Activated naive CD4-positive, alpha-beta T cell treated with anti-CD3 and anti-CD28 coated beads, Interleukin-2, amount 10 ng/mL, durations not matched to agents 7 days and 5 days (primary cell): Measurements from ENCODE around the gene KIF23.

Experiments
- CTCF ChIA-PET: fragments of 350-600 bp; sonication (Branson Sonifier 250); formaldehyde crosslinking; loops from one replicate; lab custom pipeline; 2021; ENCODE audit warnings: antibody characterized with exemption; lab: Charles Lee
- DNase-seq: peaks from one replicate; pipeline ENCODE4 v3.0.0-alpha.2; 2020
- H3K27ac Mint-ChIP-seq: one replicate; pipeline ENCODE4 v1.8.0; 2021; ENCODE audit warnings: mild to moderate bottlenecking, moderate library complexity, mixed read lengths
- H3K27me3 Mint-ChIP-seq: one replicate; pipeline ENCODE4 v1.8.0; 2021; ENCODE audit warnings: mild to moderate bottlenecking, mixed read lengths
- H3K36me3 Mint-ChIP-seq: one replicate; pipeline ENCODE4 v1.8.0; 2021; ENCODE audit warnings: mixed read lengths
- H3K4me1 Mint-ChIP-seq: one replicate; pipeline ENCODE4 v1.8.0; 2021; ENCODE audit warnings: mixed read lengths
- H3K4me3 Mint-ChIP-seq: one replicate; pipeline ENCODE4 v1.8.0; 2021; ENCODE audit warnings: mild to moderate bottlenecking, moderate library complexity, mixed read lengths
- H3K9me3 Mint-ChIP-seq: one replicate; pipeline ENCODE4 v1.8.0; 2021; ENCODE audit warnings: mixed read lengths

Gene KIF23

GRCh38 chr15:69486481-69487110 is 72.4 kb downstream of the KIF23 start:
- Mint-ChIP-seq H3K4me1 (no peaks in the 10 kb centered on the region), H3K36me3 (no peaks in the 10 kb centered on the region), H3K27ac (no peak overlapping the region), H3K4me3 (no peak overlapping the region), H3K9me3 (no peaks in the 10 kb centered on the region), H3K27me3 (peaks cover 51% of the 10 kb centered on the region)
- CTCF ChIA-PET: interaction anchor here (0.7 kb wide), 2 partner anchors 8 to 11 kb away, joined by 3 read pairs; no protein-coding TSS in a partner anchor
- DNase-seq: no peak

GRCh38 chr15:69489073-69489571 is 75.0 kb downstream of the KIF23 start:
- Mint-ChIP-seq H3K27me3 (peaks cover 36% of the 10 kb centered on the region), H3K4me3 (no peak overlapping the region), H3K4me1 (no peaks in the 10 kb centered on the region), H3K27ac (no peak overlapping the region), H3K36me3 (no peaks in the 10 kb centered on the region), H3K9me3 (peaks cover 2% of the 10 kb centered on the region)
- CTCF ChIA-PET: no interaction called here
- DNase-seq: no peak

- Mint-ChIP-seq H3K4me3 (no peak overlapping the region), H3K36me3 (no peaks in the 10 kb centered on the region)
- CTCF ChIA-PET: interaction anchor here (1.0 kb wide), 1 partner anchor 9 kb away, joined by 3 read pairs; no protein-coding TSS in a partner anchor
These were observed 76.3 kb downstream of the KIF23 start for GRCh38 chr15:69490356-69491037.

GRCh38 chr15:69491038-69491505 is 76.9 kb downstream of the KIF23 start:
- DNase-seq: no peak
- H3K27me3 Mint-ChIP-seq: peaks cover 26% of the 10 kb centered on the region
- no peak overlapping the region for H3K27ac Mint-ChIP-seq
- no peaks in the 10 kb centered on the region for H3K4me1 Mint-ChIP-seq
- H3K36me3 Mint-ChIP-seq: no peaks in the 10 kb centered on the region
- CTCF ChIA-PET: interaction anchor here (1.0 kb wide), 1 partner anchor 10 kb away, joined by 3 read pairs; no protein-coding TSS in a partner anchor
- peaks cover 2% of the 10 kb centered on the region for H3K9me3 Mint-ChIP-seq
- no peak overlapping the region for H3K4me3 Mint-ChIP-seq

More at GRCh38 chr15:69490356-69491037, 76.3 kb downstream of the KIF23 start:
- Mint-ChIP-seq H3K9me3 (peaks cover 2% of the 10 kb centered on the region), H3K27ac (no peak overlapping the region), H3K4me1 (no peaks in the 10 kb centered on the region), H3K27me3 (peaks cover 26% of the 10 kb centered on the region)
- DNase-seq: no peak

- no peak overlapping the region for H3K4me3 Mint-ChIP-seq
- no peak overlapping the region for H3K27ac Mint-ChIP-seq
- DNase-seq: no peak
- H3K9me3 Mint-ChIP-seq: peaks cover 2% of the 10 kb centered on the region
- H3K36me3 Mint-ChIP-seq: no peaks in the 10 kb centered on the region
- H3K4me1 Mint-ChIP-seq: no peaks in the 10 kb centered on the region
- CTCF ChIA-PET: interaction anchor here (1.0 kb wide), 1 partner anchor 17 kb away, joined by 4 read pairs; no protein-coding TSS in a partner anchor
- H3K27me3 Mint-ChIP-seq: peaks cover 21% of the 10 kb centered on the region
These were observed 79.3 kb downstream of the KIF23 start for GRCh38 chr15:69493406-69493805.

- Mint-ChIP-seq H3K4me3 (no peak overlapping the region), H3K27ac (no peak overlapping the region), H3K9me3 (peaks cover 2% of the 10 kb centered on the region), H3K36me3 (no peaks in the 10 kb centered on the region), H3K27me3 (peaks cover 13% of the 10 kb centered on the region), H3K4me1 (no peaks in the 10 kb centered on the region)
- CTCF ChIA-PET: no interaction called here
- no peak for DNase-seq
These were observed 81.9 kb downstream of the KIF23 start for GRCh38 chr15:69496001-69496400.

GRCh38 chr15:69497076-69497475 is 82.9 kb downstream of the KIF23 start:
- CTCF ChIA-PET: no interaction called here
- no peak for DNase-seq
- Mint-ChIP-seq H3K36me3 (no peaks in the 10 kb centered on the region), H3K27me3 (peaks cover 10% of the 10 kb centered on the region), H3K9me3 (no peaks in the 10 kb centered on the region), H3K4me1 (no peaks in the 10 kb centered on the region), H3K27ac (no peak overlapping the region), H3K4me3 (no peak overlapping the region)

- no peaks in the 10 kb centered on the region for H3K36me3 Mint-ChIP-seq
- peaks cover 12% of the 10 kb centered on the region for H3K27me3 Mint-ChIP-seq
- no peaks in the 10 kb centered on the region for H3K4me1 Mint-ChIP-seq
- H3K9me3 Mint-ChIP-seq: no peaks in the 10 kb centered on the region
- no peak for DNase-seq
- no peak overlapping the region for H3K27ac Mint-ChIP-seq
- H3K4me3 Mint-ChIP-seq: no peak overlapping the region
- CTCF ChIA-PET: no interaction called here
These were observed 83.5 kb downstream of the KIF23 start for GRCh38 chr15:69497667-69498066.
